DMS153 treated with DMSO at 0.1 percent for 48 hours (cell line): Measurements from ENCODE around the gene CMTR1.

ENCODE experiments used
- DNase-seq: peaks from one replicate; lab custom pipeline; 2025; ENCODE audit not compliant: unreplicated experiment; lab: John Stamatoyannopoulos, UW

Gene CMTR1

DNA sequence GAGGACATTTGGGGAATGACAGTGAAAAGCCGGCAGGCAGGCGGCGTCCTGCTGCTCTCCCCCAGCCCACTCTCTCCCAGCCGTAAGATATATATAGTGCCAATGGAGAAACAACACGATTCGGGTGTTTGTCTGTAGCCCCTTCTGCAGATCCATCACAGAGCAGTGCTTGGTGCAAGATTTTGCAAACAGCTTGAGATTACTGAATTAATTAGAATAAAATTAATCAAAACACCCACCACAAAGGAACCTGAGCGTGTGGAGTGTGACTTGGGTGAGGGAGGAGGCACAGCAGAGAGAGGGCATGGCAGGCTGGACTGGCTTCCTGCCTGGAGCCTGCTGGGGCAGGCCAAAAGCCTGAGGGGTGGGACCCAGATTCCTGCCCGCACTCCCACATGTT is 95.5 kb downstream of the CMTR1 start:
- no peak for DNase-seq

DNA sequence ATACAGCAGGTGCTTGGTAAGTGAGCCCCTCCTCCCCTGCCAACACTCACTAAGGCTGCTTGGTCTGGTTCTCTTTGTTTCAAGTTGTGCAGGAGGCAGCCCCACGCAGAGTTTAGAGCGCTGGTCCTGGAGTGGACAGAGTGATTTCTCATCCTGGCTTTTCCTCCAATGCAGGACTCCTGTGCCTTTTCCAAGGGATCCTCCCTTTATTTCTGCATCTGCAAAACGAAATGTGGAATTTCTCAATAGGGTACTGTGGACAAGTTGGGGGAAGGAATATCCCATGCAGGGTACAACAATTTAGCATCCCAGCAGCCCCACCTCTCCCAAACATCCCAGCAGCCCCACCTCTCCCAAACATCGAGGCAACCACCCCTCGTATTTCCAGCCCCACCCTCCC is 97.3 kb downstream of the CMTR1 start:
- DNase-seq, result no peak

DNA sequence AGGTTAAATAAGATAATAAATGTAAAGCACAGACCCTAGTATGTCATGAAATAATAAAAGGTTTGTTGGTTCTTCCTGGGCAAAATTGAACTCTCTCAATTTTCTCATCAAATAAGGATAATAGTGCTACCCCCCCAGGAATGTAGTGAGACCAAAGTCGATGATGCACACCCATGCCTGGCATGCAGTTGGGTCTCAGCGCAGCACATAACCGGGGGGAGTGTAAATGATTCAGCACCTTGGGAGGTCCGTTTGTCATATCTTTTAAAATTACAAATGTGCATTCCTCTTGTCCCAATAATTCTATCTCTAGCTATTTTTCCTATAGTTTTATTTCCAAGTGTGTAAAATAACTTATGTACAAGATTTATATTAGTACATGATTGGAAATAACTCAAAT is 98.0 kb downstream of the CMTR1 start:
- no peak for DNase-seq
